CD4-positive, alpha-beta T cell treated with Interleukin-10 for 1 hour (primary cell): ENCODE measurements around the gene BLVRA.

Experiments
- DNase-seq: peaks from one replicate; pipeline ENCODE4 v3.0.0-alpha.2; 2020

Gene BLVRA

GRCh38 chr7:43750016-43750887 is 8.2 kb upstream of the BLVRA start:
- DNase-seq: no peak

GRCh38 chr7:43752411-43752810 is 6.1 kb upstream of the BLVRA start:
- no peak for DNase-seq

GRCh38 chr7:43753271-43753810 is 5.1 kb upstream of the BLVRA start:
- DNase-seq: no peak

GRCh38 chr7:43753843-43754242 is 4.6 kb upstream of the BLVRA start:
- DNase-seq: no peak

- DNase-seq: no peak
Measured at GRCh38 chr7:43754596-43754995, 3.9 kb upstream of the BLVRA start.

- DNase-seq: no peak
Measured at GRCh38 chr7:43756368-43757072, 2.0 kb upstream of the BLVRA start.

- no peak for DNase-seq
Measured at GRCh38 chr7:43757073-43757720, 1.3 kb upstream of the BLVRA start.

- DNase-seq: peak; percentile 59
Measured at GRCh38 chr7:43758822-43759683, 573 bp downstream of the BLVRA start.

- DNase-seq: no peak
Measured at GRCh38 chr7:43760861-43761260, 2.4 kb downstream of the BLVRA start.

GRCh38 chr7:43761382-43761781 is 2.9 kb downstream of the BLVRA start:
- DNase-seq: no peak

- DNase-seq: no peak
Measured at GRCh38 chr7:43761938-43762692, 3.6 kb downstream of the BLVRA start.

GRCh38 chr7:43763183-43763582 is 4.7 kb downstream of the BLVRA start:
- no peak for DNase-seq

GRCh38 chr7:43764039-43764761 is 5.7 kb downstream of the BLVRA start:
- DNase-seq: peak; percentile 19

GRCh38 chr7:43764807-43765491 is 6.5 kb downstream of the BLVRA start:
- DNase-seq: no peak

GRCh38 chr7:43766564-43766963 is 8.1 kb downstream of the BLVRA start:
- DNase-seq: no peak

GRCh38 chr7:43767311-43767710 is 8.8 kb downstream of the BLVRA start:
- DNase-seq: no peak

- no peak for DNase-seq
Measured at GRCh38 chr7:43768201-43768886, 9.9 kb downstream of the BLVRA start.

GRCh38 chr7:43768887-43769272 is 10.4 kb downstream of the BLVRA start:
- no peak for DNase-seq

GRCh38 chr7:43769281-43769680 is 10.8 kb downstream of the BLVRA start:
- no peak for DNase-seq
